ENCODE measurements around the gene SLX9.
"Not testable (repeated sequence)": the region's sequence is repeated elsewhere in the genome, so short reads cannot be mapped to it uniquely, and the experiment has no call there.

SLX9 gene

GRCh38 chr21:44965251-44966022, 25.6 kb downstream of the SLX9 start:
- DNase-seq = peak; percentile 37

DNA sequence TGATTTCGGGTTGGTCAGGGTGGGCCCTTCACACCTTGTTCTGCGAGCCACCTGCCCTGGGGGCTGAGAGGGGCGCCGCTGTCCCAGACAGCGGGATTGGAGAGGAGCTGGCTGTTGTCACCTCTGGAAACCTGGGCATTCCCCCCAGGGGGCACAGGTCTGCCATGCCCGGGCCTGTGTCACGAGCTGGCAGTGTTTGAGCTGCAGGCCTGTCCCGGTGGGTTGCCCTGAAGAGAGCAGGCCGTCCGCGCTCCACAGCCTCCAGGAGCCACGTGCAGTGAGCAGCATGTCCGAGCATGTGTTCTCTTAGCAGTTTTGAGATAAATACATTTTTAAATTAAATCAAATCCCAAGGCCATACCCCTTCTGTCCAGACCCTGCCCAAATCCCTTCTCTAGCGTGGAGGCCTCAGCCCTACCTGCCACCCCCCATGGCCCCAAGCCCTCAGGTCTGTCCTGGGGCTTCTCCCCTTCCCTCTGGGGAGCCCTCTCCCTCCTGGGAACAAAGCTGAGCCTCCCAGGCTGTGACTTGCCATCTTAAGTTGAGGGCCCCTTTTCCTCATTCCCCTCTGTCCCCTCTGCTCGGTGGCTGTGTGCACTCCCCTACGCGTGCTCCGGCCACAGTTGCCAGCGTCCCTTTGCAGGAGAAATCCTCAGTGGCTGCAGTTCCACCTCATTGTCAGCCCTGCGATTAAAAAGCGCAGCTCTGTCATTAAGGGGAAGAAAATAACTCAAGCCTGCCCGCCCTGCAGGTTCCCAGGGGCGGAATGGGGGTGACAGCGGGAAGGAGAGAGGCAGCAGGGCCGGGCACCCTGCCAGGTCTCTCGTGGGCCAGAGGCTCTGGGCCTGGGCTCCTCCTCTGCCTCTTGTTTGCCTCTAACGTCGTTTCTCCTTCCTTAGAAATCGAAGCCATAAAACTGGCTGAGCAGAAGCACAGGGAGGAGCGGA, 26.6 kb downstream of the SLX9 start:
- peak; percentile 6 for DNase-seq

DNA sequence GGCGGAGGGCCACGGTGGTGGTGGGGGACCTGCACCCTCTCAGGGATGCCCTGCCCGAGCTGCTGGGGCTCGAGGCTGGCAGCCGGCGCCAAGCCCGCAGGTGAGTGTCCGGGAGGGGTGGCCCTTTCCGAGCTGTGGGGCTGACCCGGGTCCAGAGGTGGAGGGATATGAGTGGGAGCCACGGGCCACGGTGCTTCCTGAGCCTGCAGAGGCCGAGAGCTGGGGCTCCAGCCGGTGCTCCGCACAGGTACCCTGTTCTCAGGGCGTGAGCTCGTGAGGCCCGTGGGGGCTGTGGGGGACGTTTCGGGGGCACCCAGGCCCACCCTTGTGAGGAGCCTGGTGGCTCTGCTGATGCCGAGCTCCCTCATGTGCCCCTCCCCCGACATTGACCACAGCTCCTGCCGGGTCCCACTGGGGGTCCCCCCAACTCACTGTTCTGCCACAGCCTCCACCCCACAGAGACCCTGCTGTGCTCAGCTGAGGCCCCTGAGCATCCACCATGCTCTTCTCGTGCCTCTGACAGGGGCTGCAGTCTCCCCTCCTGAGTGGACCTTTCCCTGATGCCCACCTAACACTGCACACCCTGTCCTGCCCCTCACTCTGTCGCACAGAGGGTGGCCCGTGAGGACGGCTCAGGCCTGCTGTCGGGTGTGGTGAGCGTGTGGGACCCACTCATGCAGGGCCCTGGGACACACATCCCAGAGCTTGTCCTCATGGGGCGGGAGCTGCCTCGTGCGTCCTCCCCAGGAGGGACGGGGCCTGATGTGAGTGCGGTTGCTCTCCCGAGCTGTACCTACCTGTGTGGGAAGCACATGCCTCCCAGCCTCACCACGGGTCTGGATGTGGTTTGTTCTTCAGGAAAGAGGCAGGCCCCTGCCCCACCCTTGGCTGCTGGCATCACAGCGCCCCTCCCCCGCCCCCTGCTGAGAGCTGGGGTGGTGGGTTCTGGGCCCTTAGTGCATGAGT, 27.5 kb downstream of the SLX9 start:
- no peak for DNase-seq

DNA sequence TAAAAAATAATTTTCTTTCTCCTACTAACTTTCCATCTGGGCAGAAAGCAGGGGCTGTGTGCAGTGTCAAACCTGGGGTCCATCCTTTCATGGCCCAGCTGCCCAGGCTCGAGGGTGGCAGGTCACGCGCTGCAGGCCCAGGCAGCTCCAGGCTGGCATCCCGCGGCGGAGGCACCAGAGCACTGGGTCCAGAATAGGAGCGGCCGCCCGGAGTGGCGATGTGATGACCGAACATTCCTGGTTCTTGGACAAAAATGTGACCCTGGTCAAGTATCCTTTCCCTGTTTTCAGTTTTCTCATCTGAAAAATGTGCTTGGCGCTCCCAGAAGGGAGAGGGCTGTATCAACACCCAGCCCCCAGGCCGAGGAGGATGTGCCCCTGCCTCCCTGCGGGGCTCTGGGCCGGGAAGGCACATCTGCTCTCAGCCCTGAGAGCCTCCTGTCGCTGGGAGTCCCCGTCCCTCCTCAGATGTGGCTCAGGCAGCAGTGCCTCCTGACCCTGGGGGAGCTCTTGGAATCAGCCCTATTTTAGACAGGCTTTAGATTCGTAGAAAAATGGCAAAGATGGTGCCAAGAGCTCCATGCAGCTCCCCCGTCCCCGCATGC, 29.3 kb downstream of the SLX9 start:
- no peak for DNase-seq

GRCh38 chr21:44969931-44970755, 30.3 kb downstream of the SLX9 start:
- DNase-seq = no peak

DNA sequence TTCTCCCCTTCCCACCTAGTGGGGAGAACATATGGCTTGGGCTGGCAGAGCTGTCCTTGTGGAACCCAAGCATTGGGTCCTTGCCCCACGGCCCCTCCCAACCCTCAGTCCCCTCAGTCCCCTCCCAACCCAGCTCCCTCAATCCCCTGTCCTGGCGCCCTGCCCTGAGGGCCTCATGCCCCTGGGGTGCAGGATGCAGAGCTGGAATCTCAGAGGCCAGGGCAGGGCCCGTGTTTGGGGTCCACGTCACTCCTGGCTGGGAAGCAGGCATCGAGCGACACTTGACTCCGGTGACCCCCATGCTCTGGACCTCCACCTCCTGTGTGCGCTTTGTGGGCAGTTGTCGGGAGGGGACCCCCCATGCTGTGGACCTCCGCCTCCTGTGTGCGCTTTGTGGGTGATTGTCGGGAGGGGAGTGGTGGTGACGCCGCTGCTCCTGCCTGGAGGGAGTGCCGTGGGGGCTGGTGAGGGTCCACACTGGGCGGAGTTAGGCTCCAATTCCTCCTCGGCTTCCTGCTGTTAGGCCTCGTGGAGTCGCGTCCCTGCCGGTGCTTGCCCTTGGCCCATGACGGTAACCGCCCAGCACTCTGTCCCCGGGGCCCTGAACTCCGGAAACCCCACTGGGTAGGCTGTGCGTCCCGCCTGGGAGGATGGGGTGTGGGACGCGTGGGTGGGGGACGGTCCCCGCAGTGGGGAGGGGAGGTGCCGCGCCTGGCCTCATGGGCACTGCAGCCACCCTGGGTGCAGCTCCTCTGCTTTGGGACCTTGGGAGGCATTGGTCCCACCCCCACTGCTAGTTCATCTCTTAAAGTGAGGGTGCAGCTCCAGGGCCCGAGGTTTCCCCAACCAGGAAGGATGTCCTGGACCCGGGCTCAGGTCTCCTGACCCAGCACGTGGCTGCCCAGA, 31.2 kb downstream of the SLX9 start:
- DNase-seq = no peak

- no peak for DNase-seq
These were observed 31.8 kb downstream of the SLX9 start for GRCh38 chr21:44971672-44971995.

GRCh38 chr21:44972301-44972814, 32.5 kb downstream of the SLX9 start:
- DNase-seq = no peak

DNA sequence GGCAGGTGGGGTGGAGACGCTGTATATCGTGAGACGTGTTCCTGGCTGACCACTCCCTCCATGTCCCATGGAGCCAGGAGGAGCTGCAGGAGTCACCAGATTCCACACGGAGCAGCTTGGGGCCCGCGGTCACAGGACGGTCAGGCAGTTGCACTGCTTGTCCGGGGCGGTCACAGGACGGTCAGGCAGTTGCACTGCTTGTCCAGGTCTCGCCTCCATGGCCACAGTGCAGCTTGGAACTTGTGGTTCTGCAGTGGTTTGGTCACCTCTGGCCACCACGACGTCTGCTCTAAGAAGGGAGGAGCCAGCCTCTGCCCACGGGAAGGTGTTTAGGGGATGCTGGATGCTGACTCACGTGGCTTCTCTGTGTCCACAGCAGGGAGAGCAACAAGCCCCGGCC, 33.0 kb downstream of the SLX9 start:
- DNase-seq = no peak

DNA sequence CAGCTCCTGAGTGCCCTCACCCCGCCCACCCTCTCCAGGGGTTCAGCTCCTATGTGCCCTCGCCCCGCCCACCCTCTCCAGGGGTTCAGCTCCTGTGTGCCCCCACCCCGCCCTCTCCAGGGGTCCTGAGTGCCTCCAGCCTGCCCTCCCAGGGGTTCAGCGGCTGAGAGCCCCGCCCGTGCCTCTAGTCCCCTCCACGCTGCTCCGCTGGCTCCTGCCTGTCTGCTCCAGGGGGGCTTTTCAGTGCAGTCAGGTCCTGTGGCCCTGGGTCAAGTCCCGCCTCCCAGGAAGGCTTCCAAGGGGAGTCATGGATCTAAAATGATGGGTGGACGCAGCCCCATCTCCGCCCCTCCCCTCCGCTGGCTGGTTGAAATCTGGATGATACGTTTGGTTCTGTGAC, 33.8 kb downstream of the SLX9 start:
- no peak for DNase-seq

DNA sequence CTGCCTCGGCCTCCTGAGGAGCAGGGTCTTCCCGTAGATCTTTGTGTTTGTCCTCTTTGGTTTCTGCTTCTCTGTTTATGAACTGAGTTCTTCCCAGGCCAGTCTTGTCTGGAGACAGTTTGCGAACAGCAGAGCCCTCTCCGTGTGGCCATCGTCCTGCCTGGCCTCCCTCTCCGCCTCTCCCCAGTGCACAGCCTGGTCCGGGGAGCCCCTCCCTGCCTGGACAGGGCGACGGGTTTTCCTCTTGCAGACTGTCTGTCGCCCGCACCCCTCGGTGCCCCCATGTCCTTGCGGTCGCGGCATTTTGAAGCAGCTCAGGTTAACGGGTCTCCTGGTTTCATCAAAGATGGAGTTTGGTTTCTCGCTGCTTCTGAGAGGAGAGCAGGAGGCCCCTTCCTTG, 34.8 kb downstream of the SLX9 start:
- no peak for DNase-seq

GRCh38 chr21:44975720-44976555, 36.1 kb downstream of the SLX9 start:
- no peak for DNase-seq

GRCh38 chr21:44976556-44977393, 36.9 kb downstream of the SLX9 start:
- not testable (repeated sequence) for DNase-seq

GRCh38 chr21:44977616-44978340, 37.9 kb downstream of the SLX9 start:
- no peak for DNase-seq

DNA sequence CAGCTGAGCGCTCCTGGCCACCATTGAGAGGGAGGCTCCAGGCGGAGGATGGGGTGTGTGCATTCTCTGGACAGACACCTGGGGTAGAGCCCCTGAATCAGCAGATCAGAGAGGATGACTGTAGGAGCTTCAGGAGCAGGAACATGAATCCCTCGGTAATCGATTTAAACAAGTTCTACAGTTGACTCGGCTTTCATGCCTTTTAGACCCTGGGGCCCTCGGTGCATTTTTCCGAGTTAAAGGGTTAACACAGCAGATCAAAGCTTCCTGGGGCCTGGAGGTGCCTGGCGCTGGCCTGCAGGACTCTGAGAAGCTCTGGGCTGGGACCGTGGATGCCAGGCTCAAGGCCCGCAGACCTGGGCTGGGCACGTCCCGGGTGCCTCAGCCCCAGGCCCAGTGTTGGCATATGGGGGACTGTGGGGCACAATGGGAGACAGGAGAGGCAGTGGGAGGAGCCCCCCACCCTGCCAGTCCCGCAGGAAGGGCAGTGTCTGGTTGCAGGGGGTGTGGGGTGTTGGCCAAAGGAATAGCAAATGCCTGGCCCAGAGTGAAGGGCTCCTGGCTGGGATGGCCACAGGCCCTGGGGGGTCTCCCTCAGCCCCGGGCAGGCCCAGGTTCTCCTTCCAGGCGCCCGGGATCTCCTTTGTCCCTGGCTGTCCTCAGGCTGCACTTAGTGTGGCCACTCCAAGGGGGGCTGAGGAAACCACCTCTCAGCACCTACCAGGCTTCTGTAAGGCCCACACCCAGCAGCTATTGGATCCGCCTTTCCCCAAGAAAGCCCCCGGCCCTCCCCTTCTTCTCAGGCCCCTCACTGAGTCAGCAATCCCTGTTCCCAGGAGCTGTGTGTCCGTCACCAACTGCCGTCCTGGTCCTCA, 40.1 kb downstream of the SLX9 start:
- DNase-seq = no peak
